Activated T-helper 2 cell treated with anti-CD3 and anti-CD28 coated beads, Interferon-gamma antibody, Interleukin-2, Interleukin-4, amounts not matched to agents 10 μg/mL and 5 μg/mL and 100 μg/mL, durations not matched to agents 14 hours and 24 hours and 36 hours (primary cell): Measurements from ENCODE around the gene KRTAP10-7. TPM values are rescaled to one million over a fixed set of nuclear protein-coding genes. Genes with fewer than 3 reads are reported as not detected.

Experiments
- total RNA-seq: library from RNA; stranded (reverse); gene quantifications from 2 replicates; pipeline ENCODE4 v1.2.3, GENCODE V29; 2022

KRTAP10-7 gene
- total RNA-seq, 1 donor from 2014 or later: not detected

Other genes starting within 250 kb of the KRTAP10-7 start
- gene TRPM2, start 247.0 kb upstream of the KRTAP10-7 start, total RNA-seq: 6.7 and 7.3 TPM in 2 replicates
- gene LRRC3, start 145.1 kb upstream of the KRTAP10-7 start, total RNA-seq: 2.2 and 2.3 TPM in 2 replicates
- not detected in 2 replicates for gene KRTAP10-1, start 60.4 kb upstream of the KRTAP10-7 start, total RNA-seq
- gene KRTAP10-2, start 49.1 kb upstream of the KRTAP10-7 start, total RNA-seq: not detected in 2 replicates
- not detected in 2 replicates for gene KRTAP10-3, start 41.8 kb upstream of the KRTAP10-7 start, total RNA-seq
- not detected in 2 replicates for gene KRTAP10-4, start 26.9 kb upstream of the KRTAP10-7 start, total RNA-seq
- gene KRTAP10-5, start 20.0 kb upstream of the KRTAP10-7 start, total RNA-seq: not detected in 2 replicates
- not detected in 2 replicates for gene KRTAP10-6, start 8.1 kb upstream of the KRTAP10-7 start, total RNA-seq
- not detected in 2 replicates for gene KRTAP10-8, start 11.5 kb downstream of the KRTAP10-7 start, total RNA-seq
- gene KRTAP10-9, start 26.5 kb downstream of the KRTAP10-7 start, total RNA-seq: not detected in 2 replicates
- not detected in 2 replicates for gene KRTAP10-10, start 36.8 kb downstream of the KRTAP10-7 start, total RNA-seq
- not detected in 2 replicates for gene KRTAP10-11, start 45.8 kb downstream of the KRTAP10-7 start, total RNA-seq
- not detected in 2 replicates for gene KRTAP12-4, start 54.1 kb downstream of the KRTAP10-7 start, total RNA-seq
- not detected in 2 replicates for gene KRTAP12-3, start 57.3 kb downstream of the KRTAP10-7 start, total RNA-seq
- gene KRTAP12-2, start 66.3 kb downstream of the KRTAP10-7 start, total RNA-seq: not detected in 2 replicates
- not detected in 2 replicates for gene KRTAP12-1, start 81.6 kb downstream of the KRTAP10-7 start, total RNA-seq
- gene KRTAP10-12, start 96.6 kb downstream of the KRTAP10-7 start, total RNA-seq: not detected in 2 replicates
- gene TSPEAR, start 111.0 kb downstream of the KRTAP10-7 start, total RNA-seq: not detected in 2 replicates
- 118 and 119 TPM in 2 replicates for gene UBE2G2, start 201.2 kb downstream of the KRTAP10-7 start, total RNA-seq
- 86.1 and 87.0 TPM in 2 replicates for gene SUMO3, start 217.5 kb downstream of the KRTAP10-7 start, total RNA-seq